CD4-positive, alpha-beta T cell (primary cell): Measurements from ENCODE around the gene ATRNL1. TPM values are rescaled to one million over a fixed set of nuclear protein-coding genes. Genes with fewer than 3 reads are reported as not detected.
A peak's percentile ranks its signal among the peaks of the same experiment; 100 is the strongest.

ENCODE experiments used
- ATAC-seq: fragments of 200-7000 bp; cut with Tn5 transposase; one replicate; pipeline ENCODE4 v1.10.0; 2022; ENCODE audit warnings: mild to moderate bottlenecking; ENCODE audit not compliant: poor library complexity
- CTCF ChIA-PET: fragments of 350-600 bp; sonication (Branson Sonifier 250); formaldehyde crosslinking; loops from one replicate; lab custom pipeline; 2021; ENCODE audit warnings: antibody characterized with exemption, inconsistent platforms; lab: Charles Lee
- POLR2A ChIA-PET: fragments of 350-600 bp; sonication (Branson Sonifier 250); formaldehyde crosslinking; loops from one replicate; lab custom pipeline; 2021; ENCODE audit warnings: antibody characterized with exemption, inconsistent platforms; lab: Charles Lee
- DNase-seq, 14 experiments: peaks; one replicate each; pipeline ENCODE4 v3.0.0-alpha.2; 2013 to 2020; ENCODE audit warnings: mixed read lengths in 2 of 14
- H3K27ac ChIP-seq, 2 donors: one replicate each; pipeline versions ENCODE4 v1.5.1 to v1.7.0; 2013; ENCODE audit warnings: low read length in 2 of 2, low read depth in 1 of 2, mild to moderate bottlenecking in 1 of 2
- H3K27me3 ChIP-seq, 2 experiments: 1 replicate in 1 of 2; 2 replicates in 1 of 2; pipeline versions ENCODE4 v1.6.1 to v1.7.0; 2013; ENCODE audit warnings: low read length in 2 of 2, control low read depth in 1 of 2, mild to moderate bottlenecking in 1 of 2, moderate library complexity in 1 of 2; ENCODE audit not compliant: insufficient read depth in 2 of 2, control insufficient read depth in 1 of 2
- H3K36me3 ChIP-seq: one replicate; pipeline ENCODE4 v1.6.1; 2013; ENCODE audit warnings: low read length, control low read depth; ENCODE audit not compliant: insufficient read depth
- H3K4me1 ChIP-seq: one replicate; pipeline ENCODE4 v1.6.1; 2013; ENCODE audit warnings: low read length, control low read depth; ENCODE audit not compliant: insufficient read depth
- H3K4me3 ChIP-seq: one replicate; pipeline ENCODE4 v1.5.1; 2013; ENCODE audit warnings: mild to moderate bottlenecking, low read length, moderate library complexity
- H3K9me3 ChIP-seq, 2 experiments: 1 replicate in 1 of 2; 2 replicates in 1 of 2; pipeline versions ENCODE4 v1.6.1 to v1.7.0; 2013; ENCODE audit warnings: low read length in 2 of 2, mild to moderate bottlenecking in 2 of 2, control low read depth in 1 of 2, moderate library complexity in 1 of 2; ENCODE audit not compliant: control insufficient read depth in 1 of 2, insufficient read depth in 1 of 2
- H3K27ac Mint-ChIP-seq: one replicate; pipeline ENCODE4 v1.8.0; 2020; ENCODE audit warnings: mixed read lengths
- H3K27me3 Mint-ChIP-seq: one replicate; pipeline ENCODE4 v1.8.0; 2021; ENCODE audit warnings: mixed read lengths
- H3K36me3 Mint-ChIP-seq: one replicate; pipeline ENCODE4 v1.8.0; 2021; ENCODE audit warnings: low read depth, mixed read lengths
- H3K4me1 Mint-ChIP-seq: one replicate; pipeline ENCODE4 v1.8.0; 2021; ENCODE audit warnings: low read depth, mixed read lengths
- H3K4me3 Mint-ChIP-seq: one replicate; pipeline ENCODE4 v1.8.0; 2020; ENCODE audit warnings: mild to moderate bottlenecking, mixed read lengths
- H3K9me3 Mint-ChIP-seq: one replicate; pipeline ENCODE4 v1.8.0; 2020; ENCODE audit warnings: mixed read lengths
- CTCF ChIP-seq: fragments of 200-600 bp; IDR thresholded peaks from one replicate; pipeline ENCODE4 v1.8.0; 2022; ENCODE audit warnings: antibody characterized with exemption, mild to moderate bottlenecking
- intact Hi-C, 2 experiments: fragments of 100-400 bp; cut with DNase I in 1 of 2; cut with micrococcal nuclease in 1 of 2; formaldehyde crosslinking; loops; one replicate each; pipeline versions ENCODE4 v1.15.1 to v1.9.0; 2023 to 2025; cut with DNase I, micrococcal nuclease
- total RNA-seq, 174 experiments: library from RNA in 2 of 174; stranded (reverse) in 2 of 174; gene quantifications; one replicate each; pipeline ENCODE4 v1.2.3 and lab custom pipeline; 2021 to 2026

The ATRNL1 gene
- total RNA-seq, 2 experiments from 2014 or later, result not detected

- POLR2A ChIA-PET, result no interaction called here
- CTCF ChIA-PET, result no interaction called here
- H3K36me3 ChIP-seq, result no peaks in the 10 kb centered on the region
- TF ChIP-seq CTCF, result peak; percentile 6
- intact Hi-C loops, result loop anchor here in 1 of 2 experiments (5.0 kb wide), 2 partner anchors 581 to 681 kb away; no protein-coding TSS in a partner anchor
- H3K36me3 Mint-ChIP-seq, result no peaks in the 10 kb centered on the region
- H3K4me1 Mint-ChIP-seq, result no peaks in the 10 kb centered on the region
- ATAC-seq, result no peak
- no peaks in the 10 kb centered on the region for H3K4me1 ChIP-seq
- no peaks in the 10 kb centered on the region for H3K9me3 ChIP-seq
- H3K27ac ChIP-seq, result no peak overlapping the region
- H3K4me3 Mint-ChIP-seq, result no peak overlapping the region
- H3K27ac Mint-ChIP-seq, result no peak overlapping the region
- H3K4me3 ChIP-seq, result no peak overlapping the region
- H3K27me3 ChIP-seq, result no peaks in the 10 kb centered on the region
- DNase-seq, result peak in 1 of 14 experiments; percentile 2
- no peaks in the 10 kb centered on the region for H3K27me3 Mint-ChIP-seq
- peaks cover 2% of the 10 kb centered on the region for H3K9me3 Mint-ChIP-seq
These were observed 613.4 kb downstream of the ATRNL1 start for GRCh38 chr10:115706488-115707076.

GRCh38 chr10:115710136-115710535 is 617.0 kb downstream of the ATRNL1 start:
- ChIA-PET CTCF (no interaction called here), POLR2A (no interaction called here)
- Histone ChIP-seq H3K36me3 (no peaks in the 10 kb centered on the region), H3K9me3 (no peaks in the 10 kb centered on the region), H3K4me1 (no peaks in the 10 kb centered on the region), H3K27ac (no peak overlapping the region), H3K4me3 (no peak overlapping the region), H3K27me3 (no peaks in the 10 kb centered on the region)
- Mint-ChIP-seq H3K9me3 (no peaks in the 10 kb centered on the region), H3K27ac (no peak overlapping the region), H3K4me1 (no peaks in the 10 kb centered on the region), H3K27me3 (no peaks in the 10 kb centered on the region), H3K36me3 (no peaks in the 10 kb centered on the region), H3K4me3 (no peak overlapping the region)
- TF ChIP-seq CTCF, result no peak
- intact Hi-C loops, result no loop called here
- DNase-seq (no peak), ATAC-seq (no peak)

GRCh38 chr10:115711306-115711705 is 618.1 kb downstream of the ATRNL1 start:
- ChIA-PET POLR2A (no interaction called here), CTCF (no interaction called here)
- H3K9me3 ChIP-seq, result no peaks in the 10 kb centered on the region
- no peak for DNase-seq
- H3K9me3 Mint-ChIP-seq, result no peaks in the 10 kb centered on the region
- H3K27me3 ChIP-seq, result no peaks in the 10 kb centered on the region
- no peak overlapping the region for H3K27ac Mint-ChIP-seq
- no peaks in the 10 kb centered on the region for H3K4me1 ChIP-seq
- no peaks in the 10 kb centered on the region for H3K36me3 Mint-ChIP-seq
- no peak for ATAC-seq
- H3K36me3 ChIP-seq, result no peaks in the 10 kb centered on the region
- H3K4me3 Mint-ChIP-seq, result no peak overlapping the region
- H3K27me3 Mint-ChIP-seq, result no peaks in the 10 kb centered on the region
- no peak for TF ChIP-seq CTCF
- no peak overlapping the region for H3K4me3 ChIP-seq
- no peak overlapping the region for H3K27ac ChIP-seq
- H3K4me1 Mint-ChIP-seq, result no peaks in the 10 kb centered on the region
- intact Hi-C loops, result no loop called here
